Pons (tissue), 1 donor: ENCODE data around the gene SRD5A3.

Experiments used
- DNase-seq: peaks from one replicate; pipeline ENCODE4 v3.0.0-alpha.2; 2016; ENCODE audit warnings: low spot score

The SRD5A3 gene

DNA sequence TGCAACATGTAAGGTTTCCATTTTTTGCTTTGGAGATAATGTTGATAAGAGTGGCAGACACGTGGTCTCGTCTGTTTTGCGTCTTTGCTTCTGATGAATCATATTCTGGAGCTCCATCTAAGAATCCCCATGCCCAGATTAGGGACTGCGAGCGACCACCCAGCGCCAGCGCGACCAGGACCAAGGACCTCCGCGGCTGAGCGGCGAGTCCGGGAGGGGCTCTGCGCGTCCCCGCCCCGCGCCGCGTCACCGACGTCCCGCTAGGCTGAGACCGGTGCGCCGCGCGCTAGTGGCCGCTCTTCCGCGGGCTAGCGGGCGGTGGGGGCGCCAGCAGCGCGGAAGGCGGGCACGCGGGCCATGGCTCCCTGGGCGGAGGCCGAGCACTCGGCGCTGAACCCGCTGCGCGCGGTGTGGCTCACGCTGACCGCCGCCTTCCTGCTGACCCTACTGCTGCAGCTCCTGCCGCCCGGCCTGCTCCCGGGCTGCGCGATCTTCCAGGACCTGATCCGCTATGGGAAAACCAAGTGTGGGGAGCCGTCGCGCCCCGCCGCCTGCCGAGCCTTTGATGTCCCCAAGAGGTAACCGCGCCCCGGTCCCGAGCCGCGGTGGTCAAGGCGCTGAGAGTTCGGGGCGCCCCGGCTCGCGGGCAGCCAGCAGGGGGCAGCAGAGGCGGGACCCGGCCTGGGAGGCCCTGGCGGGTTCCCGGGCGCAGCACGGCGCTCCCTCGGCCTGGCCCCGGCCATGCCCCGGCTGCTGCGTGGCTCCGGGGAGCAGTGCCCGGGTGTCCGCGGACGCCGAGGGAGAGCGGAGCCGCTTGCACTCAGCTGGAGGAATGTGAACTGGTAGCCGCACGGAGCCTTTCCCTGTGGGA is at the start of gene SRD5A3:
Gene SRD5A3, plus strand, starts transcription at position 263 of the 871 bp plus-strand sequence. Its CDS starts 95 bp downstream, at position 358.
- peak; percentile 82 for DNase-seq

DNA sequence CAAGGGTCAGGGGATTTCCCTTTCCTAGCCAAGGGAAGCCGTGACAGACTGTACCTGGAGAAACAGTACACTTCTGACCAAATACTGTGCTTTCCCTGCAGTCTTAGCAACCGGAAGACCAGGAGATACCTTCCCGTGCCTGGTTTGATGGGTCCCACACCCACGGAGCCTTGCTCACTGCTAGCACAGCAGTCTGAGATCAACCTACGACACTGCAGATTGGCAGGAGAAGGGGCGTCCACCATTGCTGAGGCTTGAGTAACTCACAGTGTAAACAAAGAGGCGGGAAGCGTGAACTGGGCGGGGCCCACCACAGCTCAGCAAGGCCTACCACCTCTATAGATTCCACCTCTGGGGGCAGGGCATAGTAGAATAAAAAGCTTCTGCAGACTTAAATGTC is 48.7 kb upstream of the SRD5A3 start:
- no peak for DNase-seq

DNA sequence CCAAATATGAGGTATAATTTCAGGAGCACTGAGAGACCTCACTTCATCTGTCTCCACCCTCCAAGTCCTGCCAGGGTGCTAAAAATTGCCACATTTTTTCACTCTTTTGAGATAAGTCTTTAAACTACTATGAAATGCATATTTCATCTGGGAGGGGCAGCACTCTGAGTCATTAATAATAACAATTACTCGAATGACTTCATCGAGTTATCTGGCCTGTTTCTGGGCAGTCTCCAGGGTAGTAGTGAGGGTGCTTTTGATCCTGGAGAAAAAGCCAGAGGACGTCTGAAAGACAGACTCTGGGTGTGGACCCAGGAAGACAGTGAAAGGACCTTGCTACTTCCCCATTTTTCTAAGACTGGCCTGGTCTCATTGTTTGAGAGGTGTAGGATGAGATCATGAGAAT is 42.3 kb upstream of the SRD5A3 start:
- DNase-seq: no peak

DNA sequence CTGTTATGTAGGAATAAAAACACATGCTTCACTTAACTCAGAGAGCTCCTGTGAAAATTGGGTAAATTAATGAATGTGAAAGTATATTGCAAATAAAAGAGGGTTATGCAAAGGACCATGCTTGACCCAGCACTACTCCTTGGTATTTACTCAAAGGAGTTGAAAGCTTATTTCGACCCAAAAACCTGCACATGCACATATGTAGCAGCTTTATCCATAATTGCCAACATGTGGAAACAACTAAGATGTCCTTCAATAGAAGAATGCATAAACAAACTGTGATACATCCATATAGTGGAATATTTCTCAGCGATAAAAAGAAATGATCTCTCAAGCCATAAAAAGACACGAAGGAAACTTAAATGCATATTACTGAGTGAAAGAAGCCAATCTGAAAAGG is 41.7 kb upstream of the SRD5A3 start:
- DNase-seq: no peak

DNA sequence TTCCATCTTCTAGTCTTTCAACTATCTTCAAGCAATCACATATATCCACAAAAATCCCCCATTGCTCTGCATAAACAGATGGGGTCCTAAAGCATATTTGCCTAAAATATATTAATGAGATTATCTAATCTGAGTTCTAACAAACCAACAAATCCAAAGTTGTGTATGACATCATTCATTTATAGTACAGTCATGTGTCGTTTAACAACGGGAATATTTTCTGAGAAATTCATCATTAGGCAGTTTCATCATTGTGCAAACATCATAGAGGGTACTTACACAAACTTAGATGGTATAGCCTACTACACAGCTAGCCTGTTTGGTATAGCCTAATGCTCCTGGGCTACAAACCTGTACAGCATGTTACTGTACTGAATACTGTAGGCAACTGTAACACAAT is 38.0 kb upstream of the SRD5A3 start:
- no peak for DNase-seq

DNA sequence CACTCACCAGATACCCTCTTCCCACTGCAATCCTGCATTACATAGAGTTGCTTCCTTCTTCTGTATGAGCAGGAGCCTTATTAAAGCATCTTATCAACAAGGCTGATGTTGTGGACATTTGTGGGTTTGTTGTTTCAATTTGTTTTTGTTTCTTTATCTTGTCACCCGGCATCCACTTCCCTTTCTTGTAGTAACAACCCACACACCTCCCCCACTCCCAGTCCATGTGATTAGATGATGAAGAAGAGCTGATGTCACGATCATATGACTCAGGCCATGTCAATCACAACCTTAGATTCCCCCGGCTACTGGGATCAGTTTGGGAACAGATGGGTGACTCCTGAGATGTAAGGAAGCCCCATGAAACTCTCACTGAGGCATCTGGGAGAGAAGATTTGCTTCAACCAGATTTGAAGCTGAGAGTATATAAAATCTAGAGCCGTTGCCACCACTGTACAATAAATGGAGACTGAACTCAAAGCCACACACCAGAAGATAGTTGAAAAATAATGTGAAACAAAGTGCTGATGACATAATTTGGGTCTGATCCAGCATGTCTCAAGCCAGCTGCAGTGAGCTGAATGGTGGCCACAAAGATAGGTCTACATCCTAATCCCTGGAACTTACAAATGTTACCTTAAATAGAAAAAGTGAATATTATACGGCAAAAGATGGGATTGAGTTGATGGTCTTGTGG is 34.1 kb upstream of the SRD5A3 start:
- DNase-seq: peak; percentile 51

DNA sequence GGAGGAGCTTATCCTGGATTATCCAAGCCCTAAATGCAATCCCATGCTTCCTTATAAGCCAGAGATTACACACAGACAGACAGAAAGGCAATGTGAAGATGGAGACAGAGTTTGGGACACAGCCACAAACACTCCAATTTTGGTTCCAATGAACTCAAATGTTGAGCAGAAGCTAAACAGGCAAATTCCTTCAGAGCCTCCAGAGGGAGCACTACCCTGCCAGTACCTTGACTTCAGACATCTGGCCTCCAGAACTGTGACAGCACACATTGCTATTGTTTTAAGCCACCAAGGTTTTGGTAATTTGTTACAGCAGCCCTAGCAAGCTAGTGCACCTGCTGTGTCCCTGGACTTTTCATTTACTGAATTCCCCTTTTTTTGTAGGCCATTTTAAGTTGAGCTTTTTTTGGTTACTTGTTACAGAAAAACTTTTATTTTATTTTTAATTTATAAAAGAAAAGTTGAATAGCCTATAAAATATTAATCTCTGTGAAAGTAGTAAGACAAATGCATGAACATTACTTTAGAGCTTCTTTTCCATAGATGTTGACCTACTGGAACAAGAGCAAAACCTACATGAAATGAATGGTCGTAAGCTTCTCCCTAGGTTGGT is 33.4 kb upstream of the SRD5A3 start:
- DNase-seq: peak; percentile 32

DNA sequence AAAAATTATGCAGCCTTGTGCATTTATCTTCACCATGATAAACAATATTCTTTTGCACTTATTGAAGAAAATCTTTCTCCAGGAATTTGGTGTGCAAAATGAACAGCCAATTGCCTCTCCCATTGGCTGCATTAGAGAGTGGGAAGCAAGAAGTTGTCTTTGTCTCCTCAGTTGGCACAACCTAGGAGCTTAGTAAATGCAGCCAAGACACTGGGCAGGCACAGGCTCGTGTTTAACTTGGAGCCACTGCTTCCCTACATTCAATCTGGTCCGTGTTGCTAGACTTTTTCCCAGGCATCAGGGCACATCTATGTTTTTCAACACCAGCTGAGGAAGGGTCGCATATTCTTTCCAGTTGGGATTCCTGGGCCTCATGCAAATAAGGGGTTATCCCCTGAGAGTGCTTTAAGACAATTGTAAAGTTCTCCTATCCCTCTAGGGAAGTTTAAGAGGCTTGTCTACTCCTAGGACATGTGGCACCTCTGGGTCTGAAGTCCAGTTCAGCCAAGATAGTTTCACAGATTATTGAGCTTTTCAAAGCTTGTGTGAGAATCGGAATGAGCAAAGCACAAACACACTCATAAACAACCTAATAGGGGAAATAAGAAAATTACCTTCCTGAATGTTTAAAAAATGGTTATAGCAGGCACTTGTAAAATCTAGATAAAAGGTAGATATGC is 31.8 kb upstream of the SRD5A3 start:
- DNase-seq: peak; percentile 34

DNA sequence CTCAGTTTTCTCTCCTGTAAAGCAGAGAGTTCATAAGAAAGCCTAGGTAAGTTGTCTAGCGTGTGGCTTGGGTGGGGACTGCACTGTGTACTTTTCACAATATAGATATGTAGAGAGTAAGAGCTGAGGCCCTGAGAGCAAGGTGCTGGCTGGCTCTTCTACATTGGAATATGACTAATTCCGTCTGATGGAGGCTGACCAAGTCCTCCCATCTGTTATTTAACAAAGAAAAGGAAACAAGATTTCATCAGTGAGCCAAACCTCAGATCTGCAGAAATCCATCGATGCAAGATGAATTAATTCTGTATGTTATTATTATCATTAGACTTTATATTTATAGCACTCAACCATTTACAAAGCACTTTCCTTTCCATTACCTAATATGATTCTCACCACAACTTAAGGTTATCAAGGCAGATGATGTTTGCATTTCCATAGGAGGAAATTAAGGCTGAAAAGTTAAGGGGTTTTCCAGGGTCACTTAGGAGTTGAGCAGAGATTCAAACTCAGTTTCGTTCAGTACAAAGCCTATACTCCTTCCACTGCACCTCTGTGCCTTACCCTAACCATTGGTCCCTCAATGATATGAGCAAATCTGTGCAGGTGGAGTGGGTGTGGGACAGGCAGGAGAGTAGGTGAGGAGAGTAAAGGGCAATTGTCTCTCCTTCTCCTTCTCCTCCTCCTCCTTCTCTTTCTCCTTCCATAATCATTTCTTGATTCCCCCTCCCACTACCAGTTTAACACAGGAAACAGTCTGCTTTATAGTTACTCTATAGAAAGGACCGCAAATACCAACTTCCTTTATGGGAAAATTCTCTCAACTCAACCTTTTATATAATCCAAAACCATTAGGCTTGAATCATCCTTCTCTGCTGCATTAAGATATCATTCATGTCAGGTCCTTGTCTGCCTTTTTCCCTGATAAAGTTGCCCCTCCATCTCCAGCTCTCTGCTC is 27.6 kb upstream of the SRD5A3 start:
- DNase-seq: no peak

DNA sequence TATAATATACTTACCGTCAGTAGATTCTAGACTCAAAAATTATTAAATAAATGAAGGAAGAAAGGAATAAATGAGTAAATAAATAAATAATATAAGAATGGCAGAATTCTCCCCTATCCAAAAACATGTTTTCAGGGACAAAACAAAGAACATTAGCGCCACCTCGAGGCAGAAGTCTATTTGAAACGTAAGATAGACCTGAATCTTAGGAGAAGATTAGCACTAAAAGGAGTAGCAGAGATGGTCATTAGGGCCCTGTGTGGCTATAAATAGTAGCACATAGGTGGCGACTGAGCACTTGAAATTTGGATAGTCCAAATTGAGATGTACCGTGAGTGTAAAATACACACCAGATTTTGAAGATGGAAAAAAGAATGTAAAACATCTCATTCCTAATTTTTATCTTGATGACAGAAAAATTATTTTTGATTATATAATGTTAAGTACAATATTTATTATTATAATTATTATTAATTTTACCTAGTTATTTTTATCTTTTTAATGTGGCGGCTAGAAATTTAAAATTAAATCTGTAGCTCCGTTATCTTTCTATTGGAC is 24.3 kb upstream of the SRD5A3 start:
- DNase-seq: peak; percentile 91

DNA sequence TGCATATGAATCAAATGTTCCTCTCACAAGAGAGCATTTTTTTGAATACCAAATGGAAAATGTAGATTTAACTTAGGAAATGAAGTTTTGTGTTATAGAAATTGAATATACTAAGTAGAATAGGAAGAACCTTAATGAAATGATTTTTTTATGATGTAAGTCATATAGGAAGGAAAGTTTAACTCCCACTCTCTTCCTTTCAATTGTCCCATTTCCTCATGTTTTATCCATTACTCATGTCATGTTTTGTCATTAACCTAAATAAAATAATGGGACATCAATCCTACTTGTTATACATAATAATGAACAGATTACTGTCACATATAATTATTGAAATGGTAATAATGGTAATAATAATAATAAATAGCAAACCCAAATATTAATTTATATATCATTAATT is 22.7 kb upstream of the SRD5A3 start:
- no peak for DNase-seq

DNA sequence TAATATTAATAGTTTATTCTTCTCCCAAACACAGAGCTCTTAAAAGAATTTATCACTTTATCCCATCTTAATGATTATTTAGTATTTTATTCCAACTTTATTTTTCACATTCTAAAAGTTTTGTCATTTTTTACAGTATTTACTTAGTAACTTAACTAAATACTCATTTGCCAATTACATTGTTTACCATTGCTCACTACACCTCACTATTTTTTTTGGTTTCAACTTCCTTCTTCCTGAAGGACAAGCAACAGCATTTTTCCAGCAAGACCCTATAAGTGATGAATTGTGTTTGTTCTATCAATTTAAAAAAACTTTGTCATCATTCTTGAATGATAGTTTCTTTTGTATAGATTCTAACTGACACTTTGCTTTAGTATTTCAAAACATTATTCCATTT is 19.4 kb upstream of the SRD5A3 start:
- DNase-seq: no peak

DNA sequence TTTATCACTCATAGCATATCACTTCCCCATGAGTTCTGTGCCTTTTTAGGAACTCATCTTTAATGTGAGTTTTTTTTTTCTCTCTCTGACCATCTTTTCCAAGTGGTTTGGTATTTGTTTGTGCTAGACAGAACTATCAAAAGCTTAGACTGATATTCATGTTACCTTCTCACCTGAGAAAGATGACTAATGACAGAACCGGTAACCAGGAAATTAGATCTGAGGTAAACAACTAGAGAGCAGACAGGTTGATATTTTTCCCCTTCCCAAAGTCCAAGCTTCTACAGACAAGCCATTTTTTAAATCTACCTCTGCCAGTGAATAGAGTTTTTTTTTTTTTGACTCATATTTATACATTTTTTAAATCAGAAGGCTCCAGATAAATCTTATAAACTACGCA is 17.0 kb upstream of the SRD5A3 start:
- DNase-seq: no peak

DNA sequence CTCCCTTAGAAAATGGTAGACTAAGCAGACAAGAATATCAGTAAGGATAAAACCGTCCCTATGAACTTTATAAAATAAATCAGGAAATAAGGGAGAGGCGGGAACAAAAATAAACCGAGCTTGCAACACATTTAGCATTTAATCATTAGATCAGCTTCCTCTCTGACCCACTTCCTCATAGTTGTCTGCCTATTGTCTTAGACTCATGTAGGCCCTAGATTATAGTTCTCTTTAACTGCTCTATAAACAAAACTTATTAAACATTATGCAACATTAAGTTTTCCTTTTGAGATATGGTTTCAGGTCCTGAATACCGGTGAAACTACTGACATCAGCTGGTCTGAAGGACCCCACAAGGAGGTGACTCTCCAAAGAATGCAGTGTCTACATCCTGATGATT is 15.8 kb upstream of the SRD5A3 start:
- no peak for DNase-seq

DNA sequence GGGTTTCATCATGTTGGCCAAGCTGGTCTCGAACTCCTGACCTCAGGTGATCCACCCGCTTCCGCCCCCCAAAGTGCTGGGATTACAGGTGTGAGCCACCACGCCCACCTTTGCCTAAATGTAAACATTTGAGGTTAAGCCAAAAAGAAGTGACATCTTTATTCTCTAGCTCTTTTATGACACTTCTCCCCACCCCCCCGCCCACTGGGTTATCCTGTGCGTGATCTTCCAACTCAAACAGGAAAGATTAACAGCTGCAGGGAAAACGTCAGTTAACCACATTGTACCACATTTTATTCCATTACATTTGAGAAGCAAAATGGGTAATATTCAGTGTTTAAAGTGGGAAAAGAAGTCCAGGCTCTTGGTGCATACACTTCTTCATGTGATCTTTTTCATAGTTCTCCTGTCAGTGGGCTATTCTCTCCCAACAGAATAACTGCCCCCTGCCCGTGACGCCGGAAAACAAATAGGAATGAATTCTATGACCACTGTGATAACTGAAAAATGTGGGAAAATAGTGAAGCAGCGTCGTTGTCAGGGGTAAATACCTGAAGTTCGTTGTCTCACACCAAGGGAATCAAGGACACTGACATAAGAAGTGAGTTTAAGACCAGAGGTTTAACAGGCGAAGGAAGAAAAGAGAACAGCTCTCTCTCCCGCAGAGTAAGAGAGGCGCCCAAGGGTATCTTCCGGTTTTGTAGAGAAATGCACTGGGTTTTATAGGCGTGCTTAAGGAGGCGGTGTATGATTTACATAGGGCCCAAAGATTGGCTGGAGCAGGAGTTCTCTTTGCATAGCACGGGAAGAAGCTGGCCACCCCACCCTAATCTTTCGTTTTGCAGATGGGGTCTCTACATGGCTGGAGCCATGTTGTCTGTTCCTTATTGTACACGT is 9.7 kb upstream of the SRD5A3 start:
- DNase-seq: no peak

DNA sequence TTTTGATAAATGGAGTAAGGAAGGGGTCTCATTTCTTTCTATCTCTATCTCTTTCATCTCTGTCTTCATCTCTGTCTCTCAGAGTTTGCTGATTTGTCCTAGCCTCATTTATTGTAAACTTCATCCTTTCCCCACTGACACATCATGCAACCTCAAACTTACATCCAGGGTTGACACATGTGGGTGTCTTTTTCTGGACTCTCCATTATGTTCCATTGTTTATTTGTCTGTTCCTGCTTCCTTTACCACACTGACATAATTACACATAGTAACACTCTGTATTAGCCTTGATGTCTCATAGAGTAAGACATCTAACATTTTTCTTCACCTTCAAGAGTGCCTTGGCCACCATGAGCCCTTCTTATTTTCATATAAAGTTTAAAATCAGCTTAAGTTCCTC is 8.1 kb upstream of the SRD5A3 start:
- no peak for DNase-seq

DNA sequence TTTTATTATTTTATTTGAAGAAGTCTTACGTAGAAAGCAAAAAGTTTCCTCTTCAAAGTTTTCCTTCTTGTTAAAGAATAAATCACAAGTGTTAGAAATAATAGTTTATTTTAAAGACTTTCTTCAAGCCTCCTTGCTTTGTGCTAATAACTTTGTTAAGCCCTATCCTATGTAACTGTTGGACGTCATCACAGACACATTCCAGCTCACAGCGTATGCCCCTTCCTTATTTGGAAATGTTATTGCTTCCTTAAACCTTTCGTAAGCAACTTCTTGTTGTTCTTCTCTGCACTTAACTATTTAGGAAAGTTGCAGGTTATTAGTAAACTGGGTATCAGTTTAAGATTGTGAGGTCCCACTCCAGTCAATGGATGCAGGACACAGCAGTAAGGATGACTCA is 7.6 kb upstream of the SRD5A3 start:
- no peak for DNase-seq

DNA sequence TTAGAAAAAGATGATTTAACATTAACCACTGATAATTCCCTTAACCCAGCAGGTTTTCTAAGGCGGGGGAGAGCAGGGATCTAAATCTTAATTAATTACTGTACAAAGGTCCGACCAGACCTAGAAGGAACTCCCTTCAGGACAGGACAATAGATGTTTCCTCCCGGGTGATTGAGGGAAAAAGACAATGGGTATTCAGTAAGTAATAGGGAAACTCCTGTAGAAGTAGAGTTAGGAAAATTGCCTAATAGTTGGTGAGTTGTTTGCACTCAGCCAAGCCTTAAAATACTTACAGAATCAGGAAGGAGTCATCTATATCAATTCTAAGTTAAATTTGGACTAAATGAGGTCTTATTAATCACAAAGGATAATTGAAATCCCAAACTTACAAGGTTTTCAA is 5.8 kb upstream of the SRD5A3 start:
- DNase-seq: no peak

DNA sequence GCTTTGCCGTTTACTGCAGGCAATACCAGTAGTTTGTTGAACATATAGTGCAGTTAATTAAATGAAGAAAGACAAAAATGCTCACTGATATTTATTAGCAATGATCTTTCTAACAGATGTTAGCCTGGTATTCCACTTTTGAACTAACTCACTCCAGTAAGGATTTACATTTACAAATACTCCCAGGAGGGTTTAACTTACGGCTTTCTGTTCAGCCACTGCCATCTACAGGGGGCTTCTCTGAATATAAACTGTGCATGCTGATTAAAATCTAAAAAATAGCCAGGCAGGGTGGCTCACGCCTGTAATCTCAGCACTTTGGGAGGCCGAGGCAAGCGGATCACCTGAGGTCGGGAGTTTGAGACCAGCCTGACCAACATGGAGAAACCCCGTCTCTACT is 2.2 kb upstream of the SRD5A3 start:
- DNase-seq: no peak

DNA sequence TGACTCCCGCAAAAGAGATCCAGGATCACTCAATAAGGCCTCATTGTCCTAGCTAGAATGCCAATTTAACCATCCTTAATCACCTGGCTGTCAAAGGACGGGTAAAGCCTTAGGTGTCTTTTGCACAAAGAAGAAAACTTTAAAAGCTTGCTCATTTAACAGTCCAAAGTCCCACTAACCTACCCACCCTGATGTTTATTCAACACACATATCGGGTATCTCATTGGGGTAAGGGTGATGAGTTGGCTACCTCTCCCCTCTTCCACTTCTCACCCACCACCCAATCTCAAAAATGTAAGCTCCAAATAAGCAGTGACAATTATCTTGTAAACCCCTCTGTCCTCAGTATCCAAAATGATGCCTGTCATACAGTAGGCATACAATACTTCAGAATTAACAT is 988 bp upstream of the SRD5A3 start:
- no peak for DNase-seq
